Testis (tissue), 3 donors: ENCODE measurements around the gene CD44. TPM values are rescaled to one million over a fixed set of nuclear protein-coding genes. Genes with fewer than 3 reads are reported as not detected.

Source experiments
- DNase-seq: peaks from one replicate; pipeline ENCODE4 v3.0.0-alpha.2; 2019
- H3K27ac ChIP-seq, 2 donors: fragments of 200-600 bp; sonication (generic); one replicate each; pipeline ENCODE4 v1.5.1; 2019
- H3K27me3 ChIP-seq: fragments of 200-600 bp; sonication (generic); one replicate; pipeline ENCODE4 v1.5.1; 2019
- H3K36me3 ChIP-seq: fragments of 200-600 bp; sonication (generic); one replicate; pipeline ENCODE4 v1.5.1; 2017; ENCODE audit warnings: low read depth; ENCODE audit errors: missing control alignments
- H3K4me1 ChIP-seq: fragments of 200-600 bp; sonication (generic); one replicate; pipeline ENCODE4 v1.5.1; 2019
- H3K4me3 ChIP-seq, 2 donors: fragments of 200-600 bp; sonication (generic); one replicate each; pipeline ENCODE4 v1.5.1; 2017 to 2019
- H3K9me3 ChIP-seq: fragments of 200-600 bp; sonication (generic); one replicate; pipeline ENCODE4 v1.5.1; 2017
- POLR2A ChIP-seq: fragments of 450-650 bp; IDR thresholded peaks from one replicate; pipeline ENCODE4 v1.6.1; 2017; ENCODE audit warnings: antibody characterized with exemption, mild to moderate bottlenecking, moderate library complexity
- WGBS, 2 donors: methylation state at CpG; one replicate each; pipeline ENCODE4 v1.1.5; 2018; 5-methylcytosine and 5-hydroxymethylcytosine counted together
- intact Hi-C: fragments of 100-400 bp; cut with DNase I; formaldehyde crosslinking; loops from one replicate; pipeline ENCODE4 v1.15.1; 2023; ENCODE audit warnings: low total_unique reads
- polyA plus RNA-seq: library from polyadenylated mRNA; stranded (reverse); fragments of 350-450 nt; fragmentation: Illumina TruSeq; extraction: RNeasy Lipid Tissue Mini Kit (QIAGEN cat#74804); gene quantifications from one replicate; pipeline ENCODE4 v1.2.3, GENCODE V29; 2014; ENCODE audit warnings: low read depth, low replicate concordance; ENCODE audit not compliant: insufficient read depth
- total RNA-seq, 2 donors: library from RNA; depleted of rRNA; stranded (reverse); fragments of >200 nt; gene quantifications; one replicate each; pipeline ENCODE4 v1.2.3, GENCODE V29; 2016
- TF ChIP-seq, protein P1 (sequence below), 3 experiments: fragments of 450-650 bp in 2 of 3; fragments of 200-600 bp in 1 of 3; sonication (generic) in 1 of 3; IDR thresholded peaks; one replicate each; pipeline ENCODE4 v1.5.1; 2016 to 2019; ENCODE audit warnings: antibody characterized with exemption in 3 of 3, mild to moderate bottlenecking in 2 of 3, moderate library complexity in 1 of 3

The CD44 gene
- total and polyA plus RNA-seq, 3 donors from 2014 or later = 4.0 to 44.5 (median 13.4) TPM

DNA sequence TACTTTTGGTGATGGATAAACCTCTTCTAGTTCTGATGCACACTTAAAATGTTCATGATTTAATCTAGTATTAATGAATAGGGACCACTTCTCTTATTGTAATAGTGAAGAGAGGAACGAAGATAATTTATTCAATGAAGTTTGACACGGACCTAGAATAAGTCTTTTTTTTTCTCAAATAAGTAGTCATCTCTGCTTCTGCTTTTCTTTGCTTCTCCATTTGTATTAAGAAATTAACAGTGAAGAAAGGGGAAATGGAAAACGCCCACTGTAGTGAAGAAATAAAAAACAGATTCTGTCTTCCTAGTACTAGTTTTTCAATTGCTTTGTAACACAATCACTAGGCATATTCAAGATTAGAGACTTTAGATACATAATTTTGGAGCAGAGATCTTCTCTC lies 73.0 kb downstream of the CD44 start:
- no peak overlapping the region for H3K4me3 ChIP-seq
- DNase-seq = no peak
- WGBS, 2 donors = 90 to 91% methylated on average over 3 of the region's 3 CpGs
- H3K27ac ChIP-seq = no peak overlapping the region
- no peaks in the 10 kb centered on the region for H3K36me3 ChIP-seq
- no peaks in the 10 kb centered on the region for H3K4me1 ChIP-seq
- intact Hi-C loops = no loop called here
- H3K27me3 ChIP-seq = no peaks in the 10 kb centered on the region
- no peaks in the 10 kb centered on the region for H3K9me3 ChIP-seq
- TF ChIP-seq, protein P1, sequence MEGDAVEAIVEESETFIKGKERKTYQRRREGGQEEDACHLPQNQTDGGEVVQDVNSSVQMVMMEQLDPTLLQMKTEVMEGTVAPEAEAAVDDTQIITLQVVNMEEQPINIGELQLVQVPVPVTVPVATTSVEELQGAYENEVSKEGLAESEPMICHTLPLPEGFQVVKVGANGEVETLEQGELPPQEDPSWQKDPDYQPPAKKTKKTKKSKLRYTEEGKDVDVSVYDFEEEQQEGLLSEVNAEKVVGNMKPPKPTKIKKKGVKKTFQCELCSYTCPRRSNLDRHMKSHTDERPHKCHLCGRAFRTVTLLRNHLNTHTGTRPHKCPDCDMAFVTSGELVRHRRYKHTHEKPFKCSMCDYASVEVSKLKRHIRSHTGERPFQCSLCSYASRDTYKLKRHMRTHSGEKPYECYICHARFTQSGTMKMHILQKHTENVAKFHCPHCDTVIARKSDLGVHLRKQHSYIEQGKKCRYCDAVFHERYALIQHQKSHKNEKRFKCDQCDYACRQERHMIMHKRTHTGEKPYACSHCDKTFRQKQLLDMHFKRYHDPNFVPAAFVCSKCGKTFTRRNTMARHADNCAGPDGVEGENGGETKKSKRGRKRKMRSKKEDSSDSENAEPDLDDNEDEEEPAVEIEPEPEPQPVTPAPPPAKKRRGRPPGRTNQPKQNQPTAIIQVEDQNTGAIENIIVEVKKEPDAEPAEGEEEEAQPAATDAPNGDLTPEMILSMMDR (IDR thresholded peaks at IDR 0.05) = no peak
- TF ChIP-seq POLR2A = no peak

DNA sequence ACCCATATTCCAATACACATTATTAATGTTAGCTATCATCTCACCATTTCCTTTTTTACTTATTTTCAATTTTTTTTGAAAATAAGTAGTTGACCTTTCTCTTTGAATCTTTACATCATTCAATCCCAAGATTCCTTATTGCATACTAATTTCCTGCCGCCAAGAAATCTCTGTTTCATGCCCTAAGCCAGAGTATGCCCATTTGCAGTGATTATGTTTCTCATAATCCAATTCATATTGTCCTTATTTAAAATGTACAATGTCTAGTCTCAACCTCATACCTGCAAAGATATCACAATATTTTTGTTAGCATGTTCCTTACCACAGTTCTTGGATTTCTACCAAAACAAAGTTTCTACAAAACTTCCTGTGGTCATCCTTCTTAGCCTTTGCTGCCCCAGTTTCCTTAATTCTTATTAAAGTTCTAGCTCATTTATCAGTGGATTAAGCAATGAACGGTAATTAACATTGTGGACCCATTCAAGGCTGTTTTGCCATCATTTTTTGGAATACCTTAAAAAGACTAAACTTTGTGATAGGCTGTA lies 75.3 kb downstream of the CD44 start:
- no peaks in the 10 kb centered on the region for H3K4me1 ChIP-seq
- H3K36me3 ChIP-seq = no peaks in the 10 kb centered on the region
- DNase-seq = no peak
- no peak overlapping the region for H3K27ac ChIP-seq
- H3K27me3 ChIP-seq = no peaks in the 10 kb centered on the region
- 75 to 80% methylated on average over 2 of the region's 2 CpGs for WGBS, 2 donors
- no peaks in the 10 kb centered on the region for H3K9me3 ChIP-seq
- no peak overlapping the region for H3K4me3 ChIP-seq
- TF ChIP-seq, protein P1 (IDR thresholded peaks at IDR 0.05) = no peak
- TF ChIP-seq POLR2A = no peak
- intact Hi-C loops = no loop called here

DNA sequence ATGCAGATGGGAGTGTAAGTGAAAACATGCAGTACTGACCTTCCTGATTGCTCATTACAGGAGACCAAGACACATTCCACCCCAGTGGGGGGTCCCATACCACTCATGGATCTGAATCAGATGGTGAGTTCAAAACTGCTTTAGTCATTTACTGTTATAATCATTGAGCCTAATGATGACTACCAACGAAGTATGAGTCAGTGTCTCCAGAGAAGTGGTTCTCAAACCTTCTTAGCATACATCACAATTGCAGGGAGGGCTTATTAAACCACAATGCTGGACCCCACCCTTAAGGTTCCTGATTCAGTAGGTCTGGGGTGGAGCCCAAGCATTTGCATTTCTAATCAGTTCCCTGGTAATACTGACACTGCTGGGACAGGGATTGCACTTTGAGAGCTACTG lies 75.8 kb downstream of the CD44 start:
- Histone ChIP-seq H3K27ac (no peak overlapping the region), H3K27me3 (no peaks in the 10 kb centered on the region), H3K4me3 (no peak overlapping the region), H3K9me3 (no peaks in the 10 kb centered on the region), H3K4me1 (no peaks in the 10 kb centered on the region), H3K36me3 (no peaks in the 10 kb centered on the region)
- WGBS, 2 donors = 45 to 80% methylated on average over 1 of the region's 1 CpG
- intact Hi-C loops = no loop called here
- no peak for TF ChIP-seq POLR2A
- TF ChIP-seq, protein P1 (IDR thresholded peaks at IDR 0.05) = no peak
- no peak for DNase-seq

DNA sequence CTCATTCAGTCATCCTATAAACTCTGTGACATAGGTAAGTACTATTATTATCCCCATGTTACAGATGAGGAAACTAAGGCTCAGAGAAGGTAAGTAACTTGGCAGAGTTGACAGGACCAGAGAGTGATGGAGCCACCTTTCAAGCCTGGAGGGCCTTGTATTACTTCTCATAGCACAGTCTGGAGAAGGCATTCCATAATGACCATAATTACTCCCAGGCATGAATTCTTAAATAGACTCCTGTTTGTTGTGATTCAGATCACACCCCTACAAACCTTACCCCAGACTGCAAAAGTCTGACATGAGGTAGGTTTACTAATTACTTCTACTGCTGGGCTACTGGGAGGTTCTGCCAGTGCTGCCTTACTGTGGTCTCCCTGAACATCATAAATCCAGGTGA lies 77.0 kb downstream of the CD44 start:
- no peaks in the 10 kb centered on the region for H3K36me3 ChIP-seq
- H3K4me1 ChIP-seq = no peaks in the 10 kb centered on the region
- intact Hi-C loops = no loop called here
- H3K9me3 ChIP-seq = no peaks in the 10 kb centered on the region
- TF ChIP-seq, protein P1 (IDR thresholded peaks at IDR 0.05) = no peak
- TF ChIP-seq POLR2A = no peak
- H3K4me3 ChIP-seq = no peak overlapping the region
- H3K27me3 ChIP-seq = no peaks in the 10 kb centered on the region
- H3K27ac ChIP-seq = no peak overlapping the region
- no peak for DNase-seq

DNA sequence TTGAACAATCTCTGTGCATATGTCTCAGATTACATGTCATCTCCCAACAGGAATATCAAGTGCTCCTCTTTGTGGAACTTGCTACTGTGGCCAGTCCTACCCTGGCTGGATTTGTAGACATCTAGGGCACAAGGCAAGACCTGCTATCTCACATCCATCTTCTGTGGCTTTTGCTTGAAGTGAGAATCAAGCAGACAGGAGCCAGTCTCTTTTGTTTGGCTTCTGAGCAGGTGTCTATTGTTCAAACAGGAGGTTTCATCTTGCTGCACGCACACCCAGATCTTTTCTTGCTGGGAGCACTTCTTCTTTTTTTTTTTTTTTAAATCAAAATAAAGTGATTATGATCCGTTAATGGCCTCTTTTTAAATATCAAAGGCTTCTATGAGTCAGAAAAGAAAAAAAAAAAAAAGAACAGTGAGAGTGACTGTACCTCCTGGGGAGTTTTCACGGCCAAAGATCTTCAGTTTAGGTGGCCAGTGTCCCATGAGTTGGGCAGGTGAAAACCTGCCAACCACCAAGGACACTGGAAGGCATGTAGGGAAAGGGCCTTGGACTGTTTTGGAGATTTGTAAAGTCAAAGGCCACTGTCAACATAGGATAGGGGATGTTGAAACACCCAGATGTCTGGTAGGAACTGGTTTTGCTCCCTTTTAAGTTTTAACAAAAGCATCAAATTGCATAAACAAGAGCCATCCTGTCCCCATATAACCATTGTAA lies 78.1 kb downstream of the CD44 start:
- no peak for TF ChIP-seq POLR2A
- TF ChIP-seq, protein P1 (IDR thresholded peaks at IDR 0.05) = no peak
- intact Hi-C loops = no loop called here

More for the DNA sequence above, 78.1 kb downstream of the CD44 start:
- Histone ChIP-seq H3K36me3 (no peaks in the 10 kb centered on the region), H3K4me3 (no peak overlapping the region), H3K27ac (no peak overlapping the region), H3K9me3 (no peaks in the 10 kb centered on the region), H3K4me1 (no peaks in the 10 kb centered on the region), H3K27me3 (no peaks in the 10 kb centered on the region)
- DNase-seq = no peak
- 78 to 79% methylated on average over 3 of the region's 3 CpGs for WGBS, 2 donors
